ENCODE results near the gene CTCF. TPM values are rescaled to one million over a fixed set of nuclear protein-coding genes. Genes with fewer than 3 reads are reported as not detected.

CTCF gene
- total RNA-seq, 4 donors from 2014 or later: 26.1 to 39.6 (median 31.8) TPM

GRCh38 chr16:67545665-67546024 lies 16.7 kb upstream of the CTCF start:
- H3K4me3 ChIP-seq: no peak overlapping the region
- no peaks in the 10 kb centered on the region for H3K9me3 ChIP-seq
- 85 to 87% methylated on average over 10 to 14 of the region's 14 CpGs for WGBS, 2 donors
- no peak for DNase-seq (ENCODE audit: low spot score in 2 of 2)
- H3K27ac ChIP-seq: peak overlapping the region in 1 of 4 donors; percentile 11
- no peaks in the 10 kb centered on the region for H3K27me3 ChIP-seq
- TF ChIP-seq EP300 (IDR thresholded peaks at IDR 0.05): no peak
- no peak for TF ChIP-seq POLR2A (IDR thresholded peaks at IDR 0.05)
- TF ChIP-seq CTCF (IDR thresholded peaks at IDR 0.05): no peak
- H3K4me1 ChIP-seq: peaks cover 0 to 57% (median 15%) of the 10 kb centered on the region in 4 donors
- peaks cover 10 to 80% (median 13%) of the 10 kb centered on the region in 3 donors for H3K36me3 ChIP-seq

GRCh38 chr16:67546091-67546501 lies 16.2 kb upstream of the CTCF start:
- DNase-seq (ENCODE audit: low spot score in 2 of 2): no peak
- WGBS, 2 donors: 63 to 76% methylated on average over 7 of the region's 7 CpGs
- H3K4me1 ChIP-seq: peaks cover 0 to 54% (median 15%) of the 10 kb centered on the region in 4 donors
- H3K36me3 ChIP-seq: peaks cover 10 to 76% (median 13%) of the 10 kb centered on the region in 3 donors
- H3K27me3 ChIP-seq: no peaks in the 10 kb centered on the region
- peak overlapping the region in 2 of 4 donors; percentile 11 for H3K27ac ChIP-seq
- no peak overlapping the region for H3K4me3 ChIP-seq
- no peak for TF ChIP-seq EP300 (IDR thresholded peaks at IDR 0.05)
- TF ChIP-seq POLR2A (IDR thresholded peaks at IDR 0.05): no peak
- no peak for TF ChIP-seq CTCF (IDR thresholded peaks at IDR 0.05)
- H3K9me3 ChIP-seq: no peaks in the 10 kb centered on the region

GRCh38 chr16:67546761-67547422 lies 15.4 kb upstream of the CTCF start:
- Histone ChIP-seq H3K4me1 (peaks cover 0 to 47% (median 15%) of the 10 kb centered on the region in 4 donors), H3K27me3 (no peaks in the 10 kb centered on the region), H3K4me3 (no peak overlapping the region), H3K27ac (peak overlapping the region in 3 of 4 donors; percentile 4 to 51 (median 38)), H3K9me3 (no peaks in the 10 kb centered on the region), H3K36me3 (peaks cover 9 to 68% (median 13%) of the 10 kb centered on the region in 3 donors)
- peak; percentile 48 to 65 for DNase-seq (ENCODE audit: low spot score in 2 of 2)
- peak in 1 of 2 donors; percentile 41 for TF ChIP-seq EP300 (IDR thresholded peaks at IDR 0.05)
- TF ChIP-seq CTCF (IDR thresholded peaks at IDR 0.05): peak; percentile 85 to 94 (median 93)
- no peak for TF ChIP-seq POLR2A (IDR thresholded peaks at IDR 0.05)
- 5 to 10% methylated on average over 7 of the region's 7 CpGs for WGBS, 2 donors

GRCh38 chr16:67547423-67548264 lies 14.7 kb upstream of the CTCF start:
- TF ChIP-seq POLR2A (IDR thresholded peaks at IDR 0.05) (no peak), CTCF (IDR thresholded peaks at IDR 0.05) (no peak), EP300 (IDR thresholded peaks at IDR 0.05) (no peak)
- peaks cover 0 to 47% (median 17%) of the 10 kb centered on the region in 4 donors for H3K4me1 ChIP-seq
- DNase-seq (ENCODE audit: low spot score in 2 of 2): no peak
- no peaks in the 10 kb centered on the region for H3K9me3 ChIP-seq
- peaks cover 5 to 60% (median 13%) of the 10 kb centered on the region in 3 donors for H3K36me3 ChIP-seq
- no peak overlapping the region for H3K4me3 ChIP-seq
- no peaks in the 10 kb centered on the region for H3K27me3 ChIP-seq
- peak overlapping the region in 3 of 4 donors; percentile 4 to 65 (median 38) for H3K27ac ChIP-seq
- 61 to 66% methylated on average over 14 to 16 of the region's 16 CpGs for WGBS, 2 donors

All from tibial nerve (tissue), 4 donors.